ENCODE results near the gene FAM20A.
"Not testable (repeated sequence)": the region's sequence is repeated elsewhere in the genome, so short reads cannot be mapped to it uniquely, and the experiment has no call there.

The FAM20A gene

GRCh38 chr17:68519911-68520310, 81.3 kb downstream of the FAM20A start:
- DNase-seq (ENCODE audit: low read depth in 2 of 2) = no peak

GRCh38 chr17:68519051-68519450, 82.1 kb downstream of the FAM20A start:
- DNase-seq (ENCODE audit: low read depth in 2 of 2) = not testable (repeated sequence)

- DNase-seq (ENCODE audit: low read depth in 2 of 2) = no peak
Observed at GRCh38 chr17:68518063-68518815, 82.9 kb downstream of the FAM20A start.

DNA sequence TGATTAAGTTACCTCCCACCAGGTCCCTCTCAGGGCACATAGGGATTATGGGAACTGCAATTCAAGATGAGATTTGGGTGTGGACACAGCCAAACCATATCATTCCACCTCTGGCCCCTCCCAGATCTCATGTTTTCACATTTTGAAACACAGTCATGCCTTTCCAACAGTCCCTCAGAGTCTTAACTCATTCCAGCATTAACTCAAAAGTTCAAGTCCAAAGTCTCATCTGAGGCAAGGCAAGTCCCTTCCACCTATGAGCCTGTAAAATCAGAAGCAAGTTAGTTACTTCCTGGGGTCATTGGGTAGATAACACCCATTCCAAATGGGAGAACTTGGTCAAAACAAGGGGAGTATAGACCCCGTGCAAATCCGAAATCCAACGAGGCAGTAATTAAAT, 83.6 kb downstream of the FAM20A start:
- DNase-seq (ENCODE audit: low read depth in 2 of 2) = not testable (repeated sequence)

DNA sequence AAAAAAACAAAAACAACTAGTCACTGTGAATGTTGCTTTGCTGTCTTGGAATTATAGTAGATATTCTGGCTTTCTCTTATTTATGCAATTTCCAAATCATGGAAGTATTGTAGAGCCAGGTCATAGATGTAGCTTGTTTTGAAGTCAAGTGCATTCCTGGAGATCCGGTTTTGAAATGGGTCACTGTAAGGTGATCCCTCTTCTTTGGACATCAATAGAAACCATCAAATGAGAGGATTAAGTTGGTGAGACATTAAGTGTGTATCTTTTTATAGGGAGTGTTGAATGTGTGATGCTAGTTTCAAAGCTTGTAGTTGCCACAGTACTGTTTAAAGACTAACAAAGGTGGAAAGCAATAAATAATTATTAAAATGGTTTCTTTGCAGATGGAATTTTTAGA, 84.4 kb downstream of the FAM20A start:
- no peak for DNase-seq (ENCODE audit: low read depth in 2 of 2)

- no peak for DNase-seq (ENCODE audit: low read depth in 2 of 2)
Observed at GRCh38 chr17:68514831-68515635, 86.1 kb downstream of the FAM20A start.

- DNase-seq (ENCODE audit: low read depth in 2 of 2) = no peak
Observed at GRCh38 chr17:68513932-68514331, 87.2 kb downstream of the FAM20A start.

DNA sequence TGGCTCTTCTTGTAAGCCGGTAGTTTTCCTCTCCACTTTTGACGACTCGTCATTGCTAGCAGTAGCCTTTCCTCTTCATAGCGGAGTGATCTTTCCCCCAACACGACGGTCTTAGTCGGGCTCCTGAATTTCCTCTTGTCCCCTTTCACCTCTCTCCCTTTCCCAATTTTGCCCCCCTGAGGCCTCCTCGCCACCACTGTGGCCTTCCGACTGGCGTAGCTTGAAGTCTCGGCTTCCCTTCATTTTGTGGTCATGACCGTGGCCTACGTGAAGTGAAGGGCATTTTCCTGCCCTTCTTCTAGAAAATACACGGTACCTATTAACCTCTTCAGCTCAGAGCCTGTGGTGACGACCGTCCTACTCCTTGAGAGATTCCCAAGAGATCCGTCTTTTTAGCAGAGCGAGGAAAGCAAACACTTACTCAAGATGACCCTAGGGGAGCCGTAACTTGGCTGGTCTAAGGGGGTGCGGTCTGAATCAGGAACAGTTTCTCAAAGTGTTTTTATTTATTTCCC, 88.2 kb downstream of the FAM20A start:
- no peak for DNase-seq (ENCODE audit: low read depth in 2 of 2)

GRCh38 chr17:68512247-68512959, 88.8 kb downstream of the FAM20A start, which contains the start of gene PRKAR1A:
PRKAR1A (plus strand) TSS chr17:68512430; CDS start chr17:68515400, 2,970 bp downstream.
- peak; percentile 74 to 82 for DNase-seq (ENCODE audit: low read depth in 2 of 2)

DNA sequence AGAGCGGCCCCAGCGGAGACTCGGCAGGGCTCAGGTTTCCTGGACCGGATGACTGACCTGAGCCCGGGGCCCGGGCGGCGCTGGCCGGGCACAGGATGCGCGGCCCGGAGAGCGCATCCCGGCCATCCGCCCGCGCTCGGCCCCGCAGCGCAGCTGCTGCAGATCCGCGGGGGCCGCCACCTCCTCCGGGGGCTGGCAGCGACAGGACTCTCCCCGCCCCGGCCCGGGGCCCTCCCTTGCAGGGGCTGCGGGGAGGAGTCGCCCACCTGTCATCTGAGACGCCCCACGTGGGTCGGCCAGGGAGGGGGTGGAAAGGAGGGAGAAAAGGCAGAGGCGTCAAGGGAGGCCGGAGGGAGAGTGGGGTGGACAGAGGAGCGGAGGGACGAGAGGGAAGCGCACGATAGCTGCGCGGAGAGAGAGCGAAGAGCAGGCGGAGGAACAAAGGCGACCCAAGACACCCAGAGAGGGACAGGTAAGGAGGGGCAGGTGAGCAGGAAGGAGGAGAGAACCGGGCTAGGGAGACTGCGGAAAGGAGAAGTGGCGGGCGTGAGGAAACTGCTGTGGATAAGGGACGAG, 89.4 kb downstream of the FAM20A start:
- DNase-seq (ENCODE audit: low read depth in 2 of 2) = peak; percentile 20 to 47

GRCh38 chr17:68511254-68511670, 89.9 kb downstream of the FAM20A start:
- no peak for DNase-seq (ENCODE audit: low read depth in 2 of 2)

DNA sequence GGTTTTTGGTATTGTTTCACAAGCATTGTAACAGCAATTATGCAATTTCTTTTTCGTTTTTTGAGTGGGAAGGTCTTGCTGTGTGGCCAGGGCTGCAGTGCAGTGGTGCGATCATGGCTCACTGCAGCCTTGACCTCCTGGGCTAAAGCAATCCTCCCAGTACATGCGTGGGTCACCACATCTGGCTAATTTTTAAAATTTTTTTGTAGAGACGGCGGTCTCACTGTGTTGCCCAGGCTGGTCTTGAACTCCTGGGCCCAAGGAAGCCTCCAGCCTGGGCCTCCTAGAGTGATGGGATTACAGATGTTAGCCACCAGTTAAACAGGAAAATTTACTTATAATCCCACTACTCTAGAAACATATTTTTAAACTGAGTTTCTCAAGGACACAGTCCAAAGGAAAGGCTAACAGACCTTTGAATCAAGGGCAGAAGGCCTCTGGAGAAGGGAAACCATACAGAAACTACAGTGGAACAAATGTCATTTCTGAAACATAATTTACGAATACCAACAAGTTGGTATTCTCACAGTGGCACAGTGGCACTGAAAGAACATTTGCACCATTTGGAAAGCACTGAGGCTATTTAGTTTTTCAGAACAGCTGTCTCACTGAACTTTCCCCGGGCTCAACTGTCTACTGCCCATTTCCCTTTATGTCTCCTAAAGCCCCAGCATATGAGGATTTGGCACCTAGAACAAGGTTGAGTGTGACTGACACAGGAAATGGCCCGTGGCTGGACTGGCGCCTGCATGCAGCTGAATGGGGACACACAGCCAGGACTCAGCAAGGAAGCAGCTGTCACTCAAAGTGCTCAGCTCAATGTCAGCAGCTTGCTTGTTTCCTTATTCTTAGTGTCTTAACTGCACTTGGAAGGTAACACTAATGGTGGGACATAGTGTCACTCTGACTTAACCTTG, 91.8 kb downstream of the FAM20A start:
- DNase-seq (ENCODE audit: low read depth in 2 of 2) = no peak

GRCh38 chr17:68507576-68507975, 93.6 kb downstream of the FAM20A start:
- no peak for DNase-seq (ENCODE audit: low read depth in 2 of 2)

- no peak for DNase-seq (ENCODE audit: low read depth in 2 of 2)
Observed at GRCh38 chr17:68505951-68506350, 95.2 kb downstream of the FAM20A start.

DNA sequence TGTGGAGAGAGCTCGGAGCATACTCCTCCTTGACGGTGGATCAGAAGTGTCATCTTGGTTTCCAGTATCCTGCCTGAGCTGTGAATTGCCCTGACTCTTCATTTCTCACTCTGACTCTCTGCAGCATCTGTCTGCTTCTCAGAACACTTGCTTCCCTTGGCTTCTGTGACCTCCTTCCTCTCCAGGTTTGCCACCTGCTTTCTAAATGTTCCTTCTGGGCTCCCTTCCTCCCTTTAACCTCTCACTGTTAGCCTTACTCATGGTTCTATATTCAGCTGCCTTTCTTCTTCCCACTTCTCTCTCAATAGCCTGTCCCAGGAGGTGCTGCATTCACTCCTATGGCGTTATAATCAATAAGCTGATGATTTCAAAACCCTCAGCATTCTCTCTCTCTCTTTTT, 100.1 kb downstream of the FAM20A start:
- no peak for DNase-seq (ENCODE audit: low read depth in 2 of 2)

DNA sequence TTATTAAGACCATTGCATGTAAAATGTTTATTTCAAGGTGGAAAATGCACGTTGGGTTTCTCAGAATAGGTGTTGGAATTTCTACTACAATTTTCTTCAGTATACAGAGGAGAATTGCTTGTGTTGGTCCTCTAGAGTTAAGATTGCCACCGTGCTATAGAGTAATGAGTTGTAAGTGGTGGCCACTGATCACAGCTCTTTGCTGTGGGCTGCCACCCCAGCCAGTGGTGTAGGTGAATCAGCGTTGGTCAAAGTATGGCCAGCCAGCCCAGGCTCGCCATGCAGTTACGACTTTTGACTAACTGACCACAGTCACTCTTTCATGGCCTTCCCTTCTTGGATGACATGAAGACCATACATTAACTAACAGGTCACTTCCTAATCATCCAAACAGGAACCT, 101.6 kb downstream of the FAM20A start:
- DNase-seq (ENCODE audit: low read depth in 2 of 2) = no peak

GRCh38 chr17:68498479-68499326, 102.5 kb downstream of the FAM20A start:
- no peak for DNase-seq (ENCODE audit: low read depth in 2 of 2)

DNA sequence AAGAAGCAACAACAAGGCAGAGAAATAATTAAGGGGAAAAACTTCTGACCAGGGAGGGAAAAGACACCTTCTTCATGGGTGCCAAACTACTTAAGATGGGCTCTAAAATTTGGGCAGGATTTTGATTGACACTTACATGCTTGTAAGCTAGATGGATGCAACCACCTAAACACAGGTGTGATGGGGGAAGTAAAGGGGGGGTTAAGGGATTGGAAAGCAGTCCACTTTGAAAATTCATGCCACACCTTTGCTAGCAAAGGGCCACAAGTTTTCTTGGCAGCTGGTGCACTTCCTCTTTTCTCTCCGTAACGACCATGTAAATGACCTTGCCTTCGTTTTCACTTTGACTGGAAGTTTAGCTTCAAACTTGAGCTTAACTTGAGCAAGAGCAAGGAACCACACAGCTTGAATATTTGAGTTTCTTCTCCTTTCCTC, 103.3 kb downstream of the FAM20A start:
- no peak for DNase-seq (ENCODE audit: low read depth in 2 of 2)

GRCh38 chr17:68495081-68495480, 106.1 kb downstream of the FAM20A start:
- no peak for DNase-seq (ENCODE audit: low read depth in 2 of 2)
